GM18508 (cell line): ENCODE results near the gene PSMB2.

Experiments
- ATAC-seq: cut with Tn5 transposase; IDR thresholded peaks from one replicate; pipeline ENCODE4 v1.9.1; 2021; ENCODE audit warnings: moderate number of reproducible peaks; ENCODE audit not compliant: insufficient read depth, unreplicated experiment

PSMB2 gene

GRCh38 chr1:35574655-35575415 lies 66.5 kb downstream of the PSMB2 start:
- ATAC-seq: no peak

DNA sequence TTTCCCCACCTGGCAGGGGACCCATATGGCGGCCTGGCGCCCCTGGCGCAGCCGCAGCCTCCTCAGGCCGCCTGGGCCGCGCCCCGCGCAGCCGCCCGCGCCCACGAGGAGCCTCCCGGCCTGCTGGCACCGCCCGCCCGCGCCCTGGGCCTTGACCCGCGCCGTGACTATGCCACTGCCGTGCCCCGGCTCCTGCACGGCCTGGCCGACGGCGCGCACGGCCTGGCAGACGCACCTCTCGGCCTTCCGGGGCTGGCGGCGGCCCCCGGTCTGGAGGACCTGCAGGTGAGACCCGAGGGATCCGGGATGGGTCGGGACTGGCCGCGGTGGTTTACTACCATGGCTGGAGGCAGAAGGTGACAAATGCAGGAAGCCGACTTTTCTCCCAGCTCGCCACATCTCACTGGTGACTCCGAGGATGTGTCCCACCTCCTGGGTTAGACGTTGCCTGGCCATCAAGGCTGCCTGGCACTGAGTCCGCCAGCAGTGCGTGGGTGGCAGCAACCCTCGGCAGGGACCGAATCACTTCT lies 67.1 kb downstream of the PSMB2 start:
- no peak for ATAC-seq

- no peak for ATAC-seq
Measured at GRCh38 chr1:35573198-35574124, 67.9 kb downstream of the PSMB2 start, which contains the start of gene TFAP2E. Gene TFAP2E, plus strand, starts transcription at chr1:35573314. Its CDS starts 264 bp downstream, at chr1:35573578.

DNA sequence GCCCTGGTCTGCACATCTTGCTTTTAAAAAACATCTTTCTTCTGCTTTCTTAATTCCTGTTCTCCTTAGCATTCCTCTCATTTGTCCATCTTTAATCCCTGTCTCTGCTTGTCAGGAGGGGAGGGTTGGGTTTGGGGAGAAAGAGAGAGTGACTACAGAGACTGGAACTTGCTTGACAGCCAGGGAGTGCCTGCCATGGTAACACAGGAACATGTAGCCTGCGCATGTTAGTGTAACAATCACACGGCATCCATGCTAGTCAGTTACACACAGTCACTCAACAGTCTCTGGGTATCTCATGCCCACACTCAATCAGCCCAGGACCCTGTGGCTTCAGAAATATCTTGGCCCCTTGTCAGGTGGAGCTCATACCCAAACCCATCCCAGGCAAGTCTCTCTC lies 69.0 kb downstream of the PSMB2 start:
- ATAC-seq: no peak

GRCh38 chr1:35571263-35571662 lies 70.1 kb downstream of the PSMB2 start:
- ATAC-seq: no peak

DNA sequence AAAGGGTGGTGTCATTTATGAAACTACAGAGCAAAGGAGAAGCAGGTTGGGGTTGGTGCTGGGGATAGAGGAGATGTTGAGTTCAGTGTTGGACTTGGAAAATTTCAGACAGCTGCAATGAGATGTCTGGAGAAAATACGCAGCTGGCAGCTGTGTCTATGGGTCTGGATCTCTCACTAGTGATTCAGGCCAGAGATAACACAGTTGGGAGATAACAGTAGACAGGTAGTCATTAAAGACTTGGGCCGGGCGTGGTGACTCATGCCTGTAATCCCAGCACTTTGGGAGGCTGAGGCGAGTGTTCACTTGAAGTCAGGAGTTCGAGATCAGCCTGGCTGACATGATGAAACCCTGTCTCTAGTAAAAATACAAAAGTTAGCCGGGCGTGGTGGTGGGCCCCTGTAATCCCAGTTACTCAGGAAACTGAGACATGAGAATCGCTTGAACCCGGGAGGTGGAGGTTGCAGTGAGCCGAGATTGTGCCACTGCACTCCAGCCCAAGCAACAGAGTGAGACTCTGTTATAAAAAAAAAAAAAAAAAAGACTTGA lies 70.7 kb downstream of the PSMB2 start:
- ATAC-seq: no peak

GRCh38 chr1:35569936-35570335 lies 71.4 kb downstream of the PSMB2 start:
- ATAC-seq: no peak

GRCh38 chr1:35568975-35569395 lies 72.3 kb downstream of the PSMB2 start:
- ATAC-seq: no peak

- no peak for ATAC-seq
Measured at GRCh38 chr1:35567947-35568558, 73.3 kb downstream of the PSMB2 start.

DNA sequence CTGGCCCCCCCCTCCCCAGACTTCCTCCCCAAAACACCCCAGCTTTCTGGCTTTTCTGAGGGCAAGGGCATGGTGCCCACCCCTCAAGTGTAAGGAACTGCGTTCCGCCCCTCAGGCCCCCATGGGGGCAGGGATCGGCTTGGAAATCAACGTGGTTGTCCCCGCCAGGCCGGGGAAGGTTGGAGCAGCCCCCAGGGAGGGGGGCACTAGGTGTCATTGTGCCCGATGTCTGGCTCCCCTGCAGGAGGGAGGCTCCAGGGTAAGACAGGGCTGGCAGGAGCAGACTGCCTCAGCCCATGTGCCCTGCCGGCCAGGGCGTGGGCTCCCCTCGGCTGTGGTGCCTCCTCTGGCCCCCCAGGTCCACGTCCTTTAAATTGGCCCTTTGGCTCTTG lies 75.6 kb downstream of the PSMB2 start:
- ATAC-seq: no peak

GRCh38 chr1:35564884-35565741 lies 76.2 kb downstream of the PSMB2 start:
- no peak for ATAC-seq

DNA sequence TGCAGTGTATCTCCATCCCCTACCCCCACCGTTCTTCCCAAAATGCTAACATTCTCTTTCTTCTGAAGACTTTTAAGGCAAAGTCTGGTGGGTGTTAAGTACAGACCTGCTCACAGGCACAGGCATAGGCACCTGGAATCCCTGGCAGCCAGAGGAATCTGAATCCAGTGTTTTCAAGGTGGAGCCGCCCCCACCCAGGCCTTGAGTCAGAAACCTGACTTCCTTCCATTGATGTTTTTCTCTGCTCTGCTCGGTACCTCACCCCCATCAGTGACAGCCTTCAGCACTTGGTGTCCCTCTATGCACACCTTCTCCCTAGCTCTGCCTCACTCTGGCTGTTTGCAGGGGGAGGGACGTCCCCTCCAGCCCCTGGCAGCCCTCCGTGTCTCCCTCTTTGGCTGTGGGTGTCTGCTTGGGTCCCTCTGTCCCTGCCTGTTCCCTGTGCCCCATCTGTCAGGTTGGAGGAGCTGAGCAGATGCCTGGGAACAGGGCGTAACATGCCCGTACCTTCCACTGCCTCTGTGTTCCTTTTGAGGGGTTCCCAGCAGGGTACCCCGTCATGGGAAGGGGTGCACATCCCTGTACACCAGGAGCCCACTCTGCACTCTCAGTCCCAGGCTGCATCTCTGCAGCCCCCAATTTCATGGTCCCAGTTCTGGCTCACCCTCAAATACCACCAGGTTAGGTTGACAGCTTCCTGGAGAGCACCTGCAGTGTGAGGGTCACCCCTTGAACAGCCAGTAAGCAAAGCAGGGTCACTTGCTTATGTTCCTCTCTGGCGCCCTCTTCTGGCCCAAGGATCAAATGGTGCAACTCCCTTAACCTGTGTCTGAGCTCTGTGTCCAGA lies 77.1 kb downstream of the PSMB2 start:
- no peak for ATAC-seq

DNA sequence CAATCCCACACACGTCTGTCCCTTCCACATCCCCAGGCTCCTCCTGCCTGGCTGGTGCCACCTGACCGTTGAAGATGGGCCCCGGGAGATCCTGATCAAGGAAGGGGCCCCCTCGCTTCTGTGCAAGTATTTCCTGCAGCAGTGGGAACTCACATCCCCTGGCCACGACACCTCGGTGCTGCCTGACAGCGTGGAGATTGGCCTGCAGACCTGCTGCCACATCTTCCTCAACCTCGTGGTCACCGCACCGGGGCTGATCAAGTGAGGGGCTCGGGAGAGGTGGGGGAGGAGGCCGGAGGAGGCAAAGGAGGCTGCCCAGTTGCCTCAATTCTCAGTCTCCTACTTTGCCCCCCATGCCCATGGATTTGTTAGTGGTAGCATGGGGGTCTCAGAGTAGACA lies 78.2 kb downstream of the PSMB2 start:
- no peak for ATAC-seq

DNA sequence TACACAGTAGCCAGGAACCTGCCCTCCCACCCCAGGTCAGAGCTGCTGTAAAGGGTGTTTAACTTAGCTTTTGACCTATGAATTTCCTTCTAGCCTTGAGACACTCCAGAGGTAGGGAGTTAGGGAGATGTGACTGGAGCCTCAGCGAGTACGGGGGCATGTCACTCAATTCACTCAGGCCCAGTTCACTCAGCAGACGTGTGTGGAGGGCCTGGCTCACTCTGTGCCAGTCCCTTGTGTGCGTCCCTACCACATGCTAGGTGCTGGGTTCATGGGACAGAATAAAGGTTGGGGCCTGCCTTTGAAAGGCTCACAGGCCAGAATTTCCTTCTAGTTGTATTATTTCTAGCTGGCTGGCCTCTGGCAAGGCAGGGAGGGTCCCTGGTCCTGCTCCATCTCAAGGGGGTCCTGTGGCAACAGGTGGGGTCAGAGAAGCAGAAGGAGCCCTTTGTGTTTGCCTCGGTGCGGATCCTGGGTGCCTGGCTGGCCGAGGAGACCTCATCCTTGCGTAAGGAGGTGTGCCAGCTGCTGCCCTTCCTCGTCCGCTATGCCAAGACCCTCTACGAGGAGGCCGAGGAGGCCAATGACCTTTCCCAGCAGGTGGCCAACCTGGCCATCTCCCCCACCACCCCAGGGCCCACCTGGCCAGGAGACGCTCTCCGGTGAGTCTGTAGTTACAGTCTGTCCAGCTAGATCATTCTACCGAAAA lies 79.2 kb downstream of the PSMB2 start:
- no peak for ATAC-seq

- ATAC-seq: no peak
Measured at GRCh38 chr1:35561297-35561971, 79.9 kb downstream of the PSMB2 start.

DNA sequence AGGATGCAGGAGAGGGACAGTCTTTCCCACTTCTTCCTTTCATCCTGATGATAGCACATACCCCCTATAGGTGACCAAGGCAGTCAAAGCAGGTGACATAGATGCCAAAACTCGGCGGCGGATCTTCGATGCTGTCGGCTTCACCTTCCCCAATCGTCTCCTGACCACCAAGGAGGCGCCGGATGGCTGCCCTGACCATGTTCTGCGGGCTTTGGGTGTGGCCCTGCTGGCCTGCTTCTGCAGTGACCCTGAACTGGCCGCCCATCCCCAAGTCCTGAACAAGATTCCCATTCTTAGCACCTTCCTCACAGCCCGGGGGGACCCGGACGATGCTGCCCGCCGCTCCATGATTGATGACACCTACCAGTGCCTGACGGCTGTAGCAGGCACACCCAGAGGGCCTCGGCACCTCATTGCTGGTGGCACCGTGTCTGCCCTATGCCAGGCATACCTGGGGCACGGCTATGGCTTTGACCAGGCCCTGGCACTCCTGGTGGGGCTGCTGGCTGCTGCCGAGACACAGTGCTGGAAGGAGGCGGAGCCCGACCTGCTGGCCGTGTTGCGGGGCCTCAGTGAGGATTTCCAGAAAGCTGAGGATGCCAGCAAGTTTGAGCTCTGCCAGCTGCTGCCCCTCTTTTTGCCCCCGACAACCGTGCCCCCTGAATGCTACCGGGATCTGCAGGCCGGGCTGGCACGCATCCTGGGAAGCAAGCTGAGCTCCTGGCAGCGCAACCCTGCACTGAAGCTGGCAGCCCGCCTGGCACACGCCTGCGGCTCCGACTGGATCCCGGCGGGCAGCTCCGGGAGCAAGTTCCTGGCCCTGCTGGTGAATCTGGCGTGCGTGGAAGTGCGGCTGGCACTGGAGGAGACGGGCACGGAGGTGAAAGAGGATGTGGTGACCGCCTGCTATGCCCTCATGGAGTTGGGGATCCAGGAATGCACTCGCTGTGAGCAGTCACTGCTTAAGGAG lies 80.8 kb downstream of the PSMB2 start:
- no peak for ATAC-seq
